ENCODE measurements around the gene S100A16.

DNA sequence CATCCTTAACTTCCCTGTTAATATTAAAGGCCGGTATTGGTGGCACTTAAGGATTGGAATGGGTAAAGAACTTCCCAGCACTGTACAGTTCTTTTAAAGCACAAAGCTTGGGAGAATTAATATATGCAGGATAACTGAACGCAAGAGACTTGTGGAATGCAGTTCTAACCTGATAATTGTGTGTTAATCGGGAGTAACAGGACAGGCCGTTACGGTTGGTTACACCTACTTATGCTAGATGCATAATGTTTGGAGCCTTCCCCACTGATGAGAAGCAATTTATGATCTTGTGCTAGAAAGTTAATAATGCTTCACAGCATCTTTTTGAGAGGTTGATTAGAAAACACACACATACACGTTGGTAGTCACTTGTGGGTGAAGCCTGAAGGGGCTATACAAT is 27.9 kb upstream of the S100A16 start:
- no peak for TF ChIP-seq POLR2AphosphoS5 (IDR thresholded peaks at IDR 0.05; ENCODE audit: borderline replicate concordance, low read depth, low read length)
- no peak for TF ChIP-seq EZH2 (IDR thresholded peaks at IDR 0.05)
- TF ChIP-seq FOXP2 (optimal IDR thresholded peaks at IDR 0.05; ENCODE audit: control extremely low read depth, extremely low read length, insufficient read depth), result no peak
